Activated CD4-positive, alpha-beta memory T cell treated with anti-CD3 and anti-CD28 coated beads, Interleukin-2, amount 10 ng/mL, durations not matched to agents 7 days and 5 days (primary cell): ENCODE measurements around the gene PPM1M. TPM values are rescaled to one million over a fixed set of nuclear protein-coding genes. Genes with fewer than 3 reads are reported as not detected.
A peak's percentile ranks its signal among the peaks of the same experiment; 100 is the strongest.
"Not testable (repeated sequence)": the region's sequence is repeated elsewhere in the genome, so short reads cannot be mapped to it uniquely, and the experiment has no call there.

Source experiments
- CTCF ChIA-PET: fragments of 350-600 bp; sonication (Branson Sonifier 250); formaldehyde crosslinking; loops from one replicate; lab custom pipeline; 2021; ENCODE audit warnings: antibody characterized with exemption, inconsistent platforms; lab: Charles Lee
- POLR2A ChIA-PET: fragments of 350-600 bp; sonication (Branson Sonifier 250); formaldehyde crosslinking; loops from one replicate; lab custom pipeline; 2021; ENCODE audit warnings: antibody characterized with exemption; lab: Charles Lee
- DNase-seq: peaks from one replicate; pipeline ENCODE4 v3.0.0-alpha.2; 2020
- H3K27ac Mint-ChIP-seq: one replicate; pipeline ENCODE4 v1.8.0; 2021; ENCODE audit warnings: mild to moderate bottlenecking, mixed read lengths
- H3K27me3 Mint-ChIP-seq: one replicate; pipeline ENCODE4 v1.8.0; 2021; ENCODE audit warnings: mixed read lengths
- H3K36me3 Mint-ChIP-seq: one replicate; pipeline ENCODE4 v1.8.0; 2021; ENCODE audit warnings: low read depth, mixed read lengths
- H3K4me1 Mint-ChIP-seq: one replicate; pipeline ENCODE4 v1.8.0; 2021; ENCODE audit warnings: mixed read lengths
- H3K4me3 Mint-ChIP-seq: one replicate; pipeline ENCODE4 v1.8.0; 2021; ENCODE audit warnings: mild to moderate bottlenecking, mixed read lengths
- H3K9me3 Mint-ChIP-seq: one replicate; pipeline ENCODE4 v1.8.0; 2021; ENCODE audit warnings: mixed read lengths
- total RNA-seq, 2 experiments: library from RNA; stranded (reverse); gene quantifications; one replicate each; pipeline ENCODE4 v1.2.3, GENCODE V29; 2021

PPM1M gene
- total RNA-seq, 2 experiments from 2014 or later, result 123 to 124 TPM

DNA sequence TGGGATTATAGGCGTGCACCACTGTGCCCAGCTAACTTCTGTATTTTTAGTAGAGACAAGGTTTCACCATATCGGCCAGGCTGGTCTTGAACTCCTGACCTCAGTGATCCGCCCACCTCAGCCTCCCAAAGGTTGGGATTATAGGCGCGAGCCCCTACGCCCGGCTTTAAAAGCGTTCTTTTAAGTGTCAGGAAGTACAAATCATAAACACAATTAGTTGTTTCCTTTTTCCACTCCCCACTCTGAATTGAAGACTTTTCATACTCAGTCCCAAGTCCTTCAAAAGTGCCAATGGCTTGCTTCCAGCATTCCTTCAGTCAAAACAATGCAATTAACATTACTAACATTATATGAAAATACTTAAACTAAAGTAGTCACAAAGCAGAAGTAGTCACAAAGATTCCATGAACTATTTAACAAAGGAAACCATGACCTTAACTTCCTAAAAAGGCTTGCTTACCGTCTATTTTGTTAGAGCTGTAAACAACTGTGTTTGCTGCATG is 24.7 kb downstream of the PPM1M start:
- ChIA-PET POLR2A (interaction anchor here (1.4 to 27.5 kb wide), 7 partner anchors 9 to 48 kb away, joined by 3 to 1001 read pairs (median 10); partner anchors contain the start of genes GLYCTK, PPM1M and TWF2), CTCF (interaction anchor here (1.1 to 4.3 kb wide), 8 partner anchors 9 to 49 kb away, joined by 3 to 36 read pairs (median 10); no protein-coding TSS in a partner anchor)
- no peaks in the 10 kb centered on the region for H3K9me3 Mint-ChIP-seq

DNA sequence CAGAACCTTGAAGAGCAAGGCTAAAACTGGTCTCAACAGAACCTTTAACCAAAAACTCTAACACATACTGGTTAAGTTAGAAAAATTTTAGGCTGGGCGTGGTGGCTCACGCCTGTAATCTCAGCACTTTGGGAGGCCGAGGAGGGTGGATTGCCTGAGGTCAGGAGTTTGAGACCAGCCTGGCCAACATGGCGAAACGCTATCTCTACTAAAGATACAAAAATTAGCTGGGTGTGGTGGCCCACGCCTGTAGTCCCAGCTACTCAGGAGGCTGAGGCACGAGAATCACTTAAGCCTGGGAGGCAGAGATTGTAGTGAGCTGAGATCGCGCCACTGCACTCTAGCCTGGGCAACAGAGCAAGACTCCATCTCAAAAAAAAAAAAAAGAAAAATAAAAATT is 26.6 kb downstream of the PPM1M start:
- H3K9me3 Mint-ChIP-seq, DNase-seq, H3K27me3 Mint-ChIP-seq: not testable (repeated sequence)
- peaks cover 78% of the 10 kb centered on the region for H3K4me1 Mint-ChIP-seq
- H3K36me3 Mint-ChIP-seq, result peaks cover 92% of the 10 kb centered on the region
- ChIA-PET CTCF (interaction anchor here (0.7 to 4.3 kb wide), 10 partner anchors 7 to 51 kb away, joined by 3 to 36 read pairs (median 6); no protein-coding TSS in a partner anchor), POLR2A (interaction anchor here (1.0 to 27.5 kb wide), 3 partner anchors 9 to 67 kb away, joined by 4 to 1001 read pairs (median 28); partner anchors contain the start of genes PPM1M and TWF2)
- peak overlapping the region; percentile 72 for H3K4me3 Mint-ChIP-seq
- H3K27ac Mint-ChIP-seq, result peak overlapping the region; percentile 91

More for the DNA sequence above, 24.7 kb downstream of the PPM1M start:
- Mint-ChIP-seq H3K27ac (peak overlapping the region; percentile 91), H3K36me3 (peaks cover 89% of the 10 kb centered on the region), H3K27me3 (no peaks in the 10 kb centered on the region), H3K4me1 (peaks cover 87% of the 10 kb centered on the region), H3K4me3 (peak overlapping the region; percentile 72)
- no peak for DNase-seq

DNA sequence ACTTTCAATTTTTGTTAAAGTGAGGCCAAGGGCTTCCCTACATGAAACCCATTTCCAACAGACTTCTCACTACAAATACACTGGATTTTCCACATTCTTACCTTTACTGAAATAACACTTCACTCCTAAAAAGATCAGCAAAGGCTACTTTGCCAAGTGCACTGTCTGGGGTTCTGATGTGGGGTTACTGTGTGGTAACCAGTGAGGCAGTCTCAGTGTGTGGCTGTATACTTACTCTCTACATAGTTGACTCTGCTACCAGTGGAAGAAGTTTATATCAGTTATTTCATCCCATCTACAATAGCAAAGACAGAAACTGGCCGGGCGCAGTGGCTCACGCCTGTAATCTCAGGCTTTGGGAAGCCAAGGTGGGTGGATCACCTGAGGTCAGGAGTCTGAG is 27.3 kb downstream of the PPM1M start:
- Mint-ChIP-seq H3K27me3 (no peaks in the 10 kb centered on the region), H3K4me3 (peak overlapping the region; percentile 96), H3K36me3 (peaks cover 91% of the 10 kb centered on the region), H3K9me3 (no peaks in the 10 kb centered on the region), H3K27ac (peak overlapping the region; percentile 98), H3K4me1 (peaks cover 72% of the 10 kb centered on the region)
- ChIA-PET CTCF (interaction anchor here (2.4 to 4.3 kb wide), 5 partner anchors 16 to 52 kb away, joined by 5 to 36 read pairs (median 16); no protein-coding TSS in a partner anchor), POLR2A (interaction anchor here (2.7 to 27.5 kb wide), 2 partner anchors 8 to 28 kb away, joined by 28 to 1001 read pairs; partner anchors contain the start of genes PPM1M and TWF2)
- no peak for DNase-seq

DNA sequence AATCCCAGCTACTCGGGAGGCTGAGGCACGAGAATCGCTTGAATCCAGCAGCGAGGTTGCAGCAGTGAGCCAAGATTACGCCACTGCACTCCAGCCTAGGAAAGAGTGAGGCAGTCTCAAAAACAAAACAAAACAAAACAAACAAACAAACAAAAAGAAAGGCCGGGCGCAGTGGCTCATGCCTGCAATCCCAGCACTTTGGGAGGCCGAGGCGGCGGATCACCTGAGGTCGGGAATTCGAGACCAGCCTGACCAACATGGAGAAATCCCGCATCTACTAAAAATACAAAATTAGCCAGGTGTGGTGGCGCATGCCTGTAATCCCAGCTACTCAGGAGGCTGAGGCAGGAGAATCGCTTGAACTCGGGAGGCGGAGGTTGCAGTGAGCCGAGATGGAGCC is 29.2 kb downstream of the PPM1M start:
- POLR2A ChIA-PET, result interaction anchor here (0.8 to 27.5 kb wide), 3 partner anchors 14 to 444 kb away, joined by 3 to 1001 read pairs (median 135); partner anchors contain the start of genes GLYCTK, PPM1M and TWF2
- H3K27me3 Mint-ChIP-seq, H3K9me3 Mint-ChIP-seq, DNase-seq: not testable (repeated sequence)
- peak overlapping the region; percentile 98 for H3K27ac Mint-ChIP-seq
- H3K4me1 Mint-ChIP-seq, result peaks cover 63% of the 10 kb centered on the region
- CTCF ChIA-PET, result interaction anchor here (4.3 to 4.8 kb wide), 2 partner anchors 21 to 22 kb away, joined by 36 to 53 read pairs; no protein-coding TSS in a partner anchor
- H3K4me3 Mint-ChIP-seq, result peak overlapping the region; percentile 96
- peaks cover 87% of the 10 kb centered on the region for H3K36me3 Mint-ChIP-seq

DNA sequence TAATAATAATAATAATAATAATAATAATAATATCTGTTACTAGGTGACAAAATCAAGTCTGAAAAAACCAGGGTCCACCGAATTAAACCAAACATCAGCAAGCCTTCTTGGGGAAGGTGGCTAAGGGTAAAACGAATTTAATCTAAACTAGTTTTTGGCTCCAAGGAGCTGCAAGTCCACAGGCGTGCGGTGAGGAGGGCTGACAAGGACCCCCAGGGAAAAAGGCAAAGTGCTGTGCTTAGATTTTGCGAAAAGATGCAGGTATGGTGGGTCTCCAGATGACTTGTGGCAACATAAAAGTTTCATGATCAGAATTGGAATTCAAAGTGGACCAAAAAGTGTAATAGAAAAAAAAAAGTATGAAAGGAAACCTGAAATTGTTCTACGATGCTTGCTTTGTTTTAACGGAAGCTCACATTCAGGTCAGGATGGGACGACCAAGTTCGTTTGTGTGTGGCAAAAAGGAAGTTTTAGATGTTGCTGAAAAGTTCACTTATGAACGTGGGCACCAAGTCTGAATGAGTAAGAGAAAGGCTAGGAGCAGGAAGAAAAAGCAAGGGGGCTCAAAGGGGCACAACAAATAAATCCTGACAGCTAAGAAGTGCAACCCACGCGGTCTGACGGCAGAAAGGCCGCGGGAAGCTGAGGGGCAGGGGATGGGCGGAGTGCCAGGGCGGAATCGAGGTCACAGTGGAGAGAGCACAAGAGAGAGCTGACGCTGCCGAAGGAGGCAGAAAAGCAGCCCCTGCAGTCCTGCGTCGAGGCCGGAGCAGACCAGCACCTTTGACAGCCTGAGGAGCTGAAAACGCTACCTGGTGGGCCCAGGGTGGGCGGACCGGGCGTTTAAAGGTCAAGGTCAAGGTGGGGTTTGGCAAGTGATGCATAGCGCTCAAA is 31.8 kb downstream of the PPM1M start:
- Mint-ChIP-seq H3K36me3 (peaks cover 78% of the 10 kb centered on the region), H3K27me3 (no peaks in the 10 kb centered on the region), H3K27ac (peak overlapping the region; percentile 98), H3K4me3 (peak overlapping the region; percentile 96), H3K9me3 (no peaks in the 10 kb centered on the region), H3K4me1 (peaks cover 62% of the 10 kb centered on the region)
- DNase-seq, result peak; percentile 81
- CTCF ChIA-PET, result interaction anchor here (0.7 to 5.0 kb wide), 15 partner anchors 10 to 65 kb away, joined by 3 to 59 read pairs (median 11); partner anchors contain the start of genes GLYCTK, PPM1M and TWF2
- POLR2A ChIA-PET, result interaction anchor here (0.7 to 27.5 kb wide), 20 partner anchors 10 to 301 kb away, joined by 3 to 1001 read pairs (median 6); partner anchors contain the start of genes GLYCTK, POC1A, PPM1M and TLR9

DNA sequence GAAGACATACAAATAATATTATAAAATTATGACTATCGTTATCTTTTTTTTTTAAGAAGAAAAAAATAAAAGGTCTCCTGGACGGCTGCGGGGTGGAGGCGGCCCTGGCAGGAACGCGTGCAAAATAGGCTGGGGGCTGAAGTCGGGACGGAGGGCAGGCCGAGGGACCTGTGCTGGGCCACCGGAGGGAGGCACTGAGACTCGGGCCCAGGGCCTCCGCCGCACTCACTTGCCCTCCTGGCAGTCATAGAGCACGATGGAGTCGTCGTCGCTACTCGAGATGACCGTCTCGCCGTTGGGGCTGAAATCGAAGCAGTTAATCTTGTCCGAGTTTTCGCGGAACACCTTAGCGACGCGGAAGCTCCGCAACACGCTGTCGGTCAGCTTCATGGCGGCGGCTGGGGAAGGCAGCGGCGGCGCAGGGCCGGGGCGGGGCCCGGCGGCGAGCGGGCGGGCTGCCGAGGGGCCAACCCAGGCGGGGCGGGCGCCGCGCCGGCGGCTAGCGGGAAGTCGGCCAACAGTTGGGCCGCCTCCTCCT is 32.5 kb downstream of the PPM1M start:
- CTCF ChIA-PET, result interaction anchor here (0.5 to 5.0 kb wide), 15 partner anchors 11 to 119 kb away, joined by 3 to 59 read pairs (median 11); partner anchors contain the start of genes GLYCTK, PPM1M and TWF2
- H3K4me1 Mint-ChIP-seq, result peaks cover 61% of the 10 kb centered on the region
- POLR2A ChIA-PET, result interaction anchor here (0.7 to 27.5 kb wide), 24 partner anchors 10 to 407 kb away, joined by 3 to 1001 read pairs (median 6); partner anchors contain the start of genes GLYCTK, PARP3, POC1A and PPM1M
- H3K36me3 Mint-ChIP-seq, result peaks cover 73% of the 10 kb centered on the region
- peak overlapping the region; percentile 98 for H3K27ac Mint-ChIP-seq
- H3K9me3 Mint-ChIP-seq, result no peaks in the 10 kb centered on the region
- no peaks in the 10 kb centered on the region for H3K27me3 Mint-ChIP-seq
- peak; percentile 74 for DNase-seq
- peak overlapping the region; percentile 96 for H3K4me3 Mint-ChIP-seq

DNA sequence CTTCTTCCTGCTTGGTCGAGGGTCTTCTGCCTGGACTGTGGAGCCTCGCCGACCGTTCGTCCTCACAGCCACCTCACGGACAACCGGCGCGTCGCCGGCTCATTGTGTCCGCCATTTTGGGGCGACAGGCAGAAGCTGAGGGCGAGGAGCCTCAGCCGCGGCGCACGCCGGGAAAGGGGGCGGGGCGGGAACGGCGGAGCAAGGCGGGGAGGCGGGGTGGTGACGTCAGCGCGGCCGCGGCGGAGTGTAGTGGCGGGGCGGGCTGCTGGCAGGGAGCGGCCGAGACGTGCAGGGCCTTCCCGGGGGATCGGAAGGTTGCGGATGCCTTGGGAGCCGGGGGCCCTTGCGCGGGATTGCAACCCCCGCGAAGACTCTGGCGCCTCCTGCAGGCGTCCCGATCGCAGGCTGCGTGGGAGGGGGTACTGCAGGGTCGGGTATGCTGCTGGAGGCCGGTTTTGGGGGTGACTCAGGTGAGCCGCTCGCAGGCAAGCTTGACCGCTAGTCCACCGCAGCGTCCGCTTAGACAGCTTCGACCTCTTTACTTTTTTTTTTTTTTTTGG is 33.0 kb downstream of the PPM1M start, which contains the start of gene WDR82:
Gene WDR82 (minus strand): TSS at position 140 of the 560 bp plus-strand sequence. CDS start 288 bp downstream, outside the sequence.
- Mint-ChIP-seq H3K27me3 (no peaks in the 10 kb centered on the region), H3K27ac (peak within 1 kb of the TSS; percentile 98), H3K4me3 (peak within 1 kb of the TSS; percentile 96), H3K36me3 (peaks cover 70% of the 10 kb centered on the region), H3K4me1 (peaks cover 61% of the 10 kb centered on the region), H3K9me3 (no peaks in the 10 kb centered on the region)
- peak; percentile 98 for DNase-seq
- POLR2A ChIA-PET, result interaction anchor here (0.8 to 27.5 kb wide), 20 partner anchors 7 to 406 kb away, joined by 3 to 1001 read pairs (median 14); partner anchors contain the start of genes GLYCTK, PARP3, POC1A and PPM1M
- CTCF ChIA-PET, result interaction anchor here (0.5 to 5.0 kb wide), 13 partner anchors 7 to 120 kb away, joined by 3 to 59 read pairs (median 11); partner anchors contain the start of genes GLYCTK, PPM1M and TWF2

DNA sequence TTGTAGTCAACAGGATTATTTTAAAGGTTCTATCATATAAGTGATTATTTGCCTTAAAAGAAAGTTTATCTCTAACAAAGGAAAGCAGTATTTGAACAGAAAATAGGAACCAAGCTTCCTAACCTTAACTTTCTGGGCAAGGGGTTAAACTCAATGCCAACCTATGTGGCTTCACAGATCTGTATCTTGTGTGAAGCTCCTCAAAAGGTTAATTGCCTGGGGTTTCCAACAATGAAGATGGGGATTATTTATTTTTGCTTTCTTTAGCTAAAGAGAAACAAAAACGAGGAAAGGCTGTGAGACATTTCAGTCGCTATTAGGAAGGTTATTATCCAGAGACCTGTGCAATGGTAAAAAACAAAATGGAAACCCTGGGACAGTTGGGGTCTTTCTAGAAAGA is 34.0 kb downstream of the PPM1M start:
- DNase-seq, result no peak
- ChIA-PET POLR2A (interaction anchor here (3.0 to 27.5 kb wide), 10 partner anchors 8 to 62 kb away, joined by 14 to 1001 read pairs (median 24); partner anchors contain the start of genes GLYCTK, PPM1M, TLR9 and TWF2), CTCF (interaction anchor here (0.9 to 5.0 kb wide), 11 partner anchors 8 to 60 kb away, joined by 3 to 59 read pairs (median 29); partner anchors contain the start of genes GLYCTK, PPM1M and TWF2)
- H3K36me3 Mint-ChIP-seq, result peaks cover 65% of the 10 kb centered on the region
- H3K9me3 Mint-ChIP-seq, result no peaks in the 10 kb centered on the region
- peaks cover 58% of the 10 kb centered on the region for H3K4me1 Mint-ChIP-seq
- H3K27me3 Mint-ChIP-seq, result no peaks in the 10 kb centered on the region
- peak overlapping the region; percentile 98 for H3K27ac Mint-ChIP-seq
- H3K4me3 Mint-ChIP-seq, result peak overlapping the region; percentile 95

DNA sequence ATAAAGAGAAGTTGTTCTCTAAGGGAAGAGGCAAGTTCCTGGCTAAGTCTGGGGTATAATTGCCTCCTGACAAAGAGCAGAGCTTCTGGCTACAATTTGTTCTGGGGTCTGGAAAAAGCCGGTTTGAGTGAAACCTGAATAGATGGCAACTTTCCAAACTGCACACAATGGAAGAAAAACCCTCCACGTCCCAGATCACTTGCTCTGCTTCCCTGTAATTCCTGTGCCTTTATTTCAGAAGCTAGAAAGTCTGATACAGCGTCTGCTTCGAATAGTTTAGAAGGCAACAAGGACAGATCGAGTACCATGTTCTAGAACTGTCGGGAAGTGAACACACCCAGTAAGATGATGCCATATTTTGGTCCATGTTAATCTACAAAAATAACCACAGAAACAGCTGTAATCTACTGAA is 34.5 kb downstream of the PPM1M start:
- Mint-ChIP-seq H3K27me3 (no peaks in the 10 kb centered on the region), H3K27ac (peak overlapping the region; percentile 98), H3K4me1 (peaks cover 58% of the 10 kb centered on the region), H3K4me3 (peak overlapping the region; percentile 95), H3K36me3 (peaks cover 64% of the 10 kb centered on the region), H3K9me3 (no peaks in the 10 kb centered on the region)
- no peak for DNase-seq
- POLR2A ChIA-PET, result interaction anchor here (3.0 to 27.5 kb wide), 9 partner anchors 8 to 62 kb away, joined by 14 to 1001 read pairs (median 24); partner anchors contain the start of genes GLYCTK, PPM1M and TWF2
- CTCF ChIA-PET, result interaction anchor here (1.3 to 5.0 kb wide), 9 partner anchors 9 to 60 kb away, joined by 6 to 59 read pairs (median 29); partner anchors contain the start of genes GLYCTK, PPM1M and TWF2

DNA sequence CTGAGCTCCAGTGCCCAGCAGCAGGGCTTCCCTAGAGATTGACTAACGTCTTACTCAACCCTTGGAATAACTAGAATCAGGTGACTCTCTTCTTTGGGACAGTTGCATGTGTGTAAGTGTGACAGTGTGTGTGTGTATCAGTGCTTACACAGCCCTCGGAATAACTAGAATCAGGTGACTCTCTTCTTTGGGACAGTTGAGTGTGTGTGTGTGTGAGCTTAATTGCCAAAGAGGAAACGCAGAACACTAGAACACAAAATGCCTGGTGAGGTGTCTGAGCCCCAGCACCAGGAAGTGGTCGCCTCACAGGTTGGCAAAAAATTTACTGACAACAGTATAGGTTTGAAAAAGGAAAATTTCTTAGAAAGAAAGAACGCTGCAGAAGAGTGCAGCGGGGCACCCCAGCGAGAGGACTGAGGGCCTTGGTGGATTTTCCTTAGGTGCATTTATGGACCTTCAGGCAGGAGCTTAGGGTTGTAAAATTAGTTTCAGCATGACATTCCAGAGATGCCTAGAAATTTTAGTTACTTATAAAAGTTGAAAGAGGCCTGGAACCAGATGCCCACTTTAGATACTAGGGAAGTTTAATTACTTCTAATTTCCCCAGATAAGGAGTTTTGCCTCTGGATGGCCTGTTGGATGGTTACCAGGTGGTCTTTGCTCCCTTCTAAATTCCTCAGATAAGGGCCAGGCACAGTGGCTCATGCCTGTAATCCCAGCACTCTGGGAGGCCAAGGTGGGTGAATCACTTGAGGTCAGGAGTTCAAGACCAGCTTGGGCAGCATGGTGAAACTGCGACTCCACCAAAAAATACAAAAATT is 36.6 kb downstream of the PPM1M start:
- DNase-seq, result peak; percentile 72
- Mint-ChIP-seq H3K27me3 (no peaks in the 10 kb centered on the region), H3K4me3 (peak overlapping the region; percentile 55), H3K36me3 (peaks cover 50% of the 10 kb centered on the region), H3K27ac (peak overlapping the region; percentile 95), H3K9me3 (no peaks in the 10 kb centered on the region), H3K4me1 (peaks cover 67% of the 10 kb centered on the region)
- CTCF ChIA-PET, result interaction anchor here (0.6 to 2.0 kb wide), 12 partner anchors 11 to 640 kb away, joined by 3 to 13 read pairs (median 4); partner anchors contain the start of gene TWF2
- POLR2A ChIA-PET, result interaction anchor here (0.5 to 27.5 kb wide), 8 partner anchors 11 to 174 kb away, joined by 3 to 1001 read pairs (median 4); partner anchors contain the start of genes PPM1M and TWF2
